GM21529 (cell line): ENCODE data around the gene ZMYND15.
A peak's percentile ranks its signal among the peaks of the same experiment; 100 is the strongest.

Experiments used
- ATAC-seq: cut with Tn5 transposase; IDR thresholded peaks from one replicate; pipeline ENCODE4 v1.9.1; 2021; ENCODE audit not compliant: unreplicated experiment

The ZMYND15 gene

GRCh38 chr17:4785311-4786105 is 45.9 kb downstream of the ZMYND15 start:
- ATAC-seq, result no peak

GRCh38 chr17:4786106-4786511 is 46.5 kb downstream of the ZMYND15 start, which contains the start of gene VMO1:
VMO1 (minus strand) TSS chr17:4786364; CDS start chr17:4786352, 12 bp downstream.
- no peak for ATAC-seq

- ATAC-seq, result no peak
These were observed 46.9 kb downstream of the ZMYND15 start for GRCh38 chr17:4786516-4786915.

- no peak for ATAC-seq
These were observed 48.6 kb downstream of the ZMYND15 start for GRCh38 chr17:4788159-4788806.

GRCh38 chr17:4788807-4789700 is 49.4 kb downstream of the ZMYND15 start, which contains the start of gene GLTPD2:
GLTPD2 (plus strand) TSS chr17:4788964; CDS start chr17:4789012, 48 bp downstream.
- no peak for ATAC-seq

GRCh38 chr17:4789701-4789950 is 50.0 kb downstream of the ZMYND15 start:
- no peak for ATAC-seq

GRCh38 chr17:4789951-4790704 is 50.5 kb downstream of the ZMYND15 start:
- peak; percentile 80 for ATAC-seq

GRCh38 chr17:4790705-4791088 is 51.1 kb downstream of the ZMYND15 start:
- no peak for ATAC-seq

GRCh38 chr17:4795168-4795567 is 55.5 kb downstream of the ZMYND15 start:
- no peak for ATAC-seq
